ENCODE results near the gene PNMT. TPM values are rescaled to one million over a fixed set of nuclear protein-coding genes. Genes with fewer than 3 reads are reported as not detected.
A peak's percentile ranks its signal among the peaks of the same experiment; 100 is the strongest.

The PNMT gene
- total RNA-seq, 3 donors from 2014 or later (not counting 1 experiment from before 2014, with no cell fraction given), result 1.2 to 2.5 (median 2.2) TPM

DNA sequence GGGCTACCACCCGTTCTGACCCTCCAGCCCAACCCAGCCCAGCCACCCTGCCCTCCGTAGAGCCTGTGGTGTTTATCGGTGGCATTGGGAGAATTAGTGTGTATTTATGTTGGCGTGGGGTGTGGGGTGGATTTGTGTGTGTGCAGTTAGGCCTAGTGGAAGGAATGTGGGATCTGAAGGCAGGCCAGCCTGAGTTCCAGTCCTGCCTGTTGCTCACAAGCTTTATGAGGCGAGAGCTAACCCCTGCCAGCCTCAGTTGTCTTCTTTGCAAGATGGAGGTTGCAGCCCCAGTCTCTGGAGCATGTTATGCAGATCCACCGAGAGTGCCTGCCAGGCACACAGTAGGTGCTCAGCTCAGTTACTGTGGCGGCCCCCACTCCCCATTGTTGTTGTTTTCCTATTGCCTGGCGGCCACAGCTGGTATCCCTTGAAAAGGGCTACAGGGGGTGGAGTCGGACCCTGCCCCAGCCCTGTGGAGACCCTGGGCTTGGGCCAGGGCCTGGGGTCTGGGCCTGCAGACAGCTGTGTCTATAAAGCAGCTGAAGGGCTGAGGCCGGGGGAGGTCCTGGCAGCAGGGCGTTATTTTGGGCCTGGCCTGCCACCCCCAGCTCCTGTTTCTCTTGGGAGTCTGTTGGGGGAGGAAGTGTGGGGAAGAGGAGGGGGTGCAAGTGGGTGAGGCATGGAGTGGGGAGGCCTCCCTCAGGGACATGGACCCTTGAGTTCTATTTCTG is 36.7 kb downstream of the PNMT start:
- no peaks in the 10 kb centered on the region for H3K9me3 ChIP-seq (ENCODE audit: control insufficient read depth, insufficient read depth, low read length)
- no peak overlapping the region for H3K27ac ChIP-seq (ENCODE audit: low read length)
- peaks cover 6% of the 10 kb centered on the region for H3K27me3 ChIP-seq (ENCODE audit: control insufficient read depth, insufficient read depth, low read length)
- no peak for DNase-seq
- Mint-ChIP-seq H3K36me3 (no peaks in the 10 kb centered on the region), H3K4me3 (peak overlapping the region; percentile 31), H3K27ac (peak overlapping the region; percentile 45 to 75), H3K27me3 (ENCODE audit: low read depth in 2 of 2) (peaks cover 0 to 10% of the 10 kb centered on the region in 2 donors), H3K4me1 (peaks cover 53 to 79% of the 10 kb centered on the region in 2 donors), H3K9me3 (no peaks in the 10 kb centered on the region)
- peaks cover 61% of the 10 kb centered on the region for H3K4me1 ChIP-seq (ENCODE audit: control insufficient read depth, insufficient read depth, low read length)
- 92% methylated on average over 11 of the region's 11 CpGs for WGBS (ENCODE audit: insufficient coverage)
- ATAC-seq, result no peak
- TF ChIP-seq CTCF (IDR thresholded peaks at IDR 0.05), result no peak
- no peak overlapping the region for H3K4me3 ChIP-seq (ENCODE audit: low read length)
- intact Hi-C loops (cut with micrococcal nuclease), result no loop called here
- H3K36me3 ChIP-seq (ENCODE audit: control insufficient read depth, insufficient read depth, low read length), result no peaks in the 10 kb centered on the region

DNA sequence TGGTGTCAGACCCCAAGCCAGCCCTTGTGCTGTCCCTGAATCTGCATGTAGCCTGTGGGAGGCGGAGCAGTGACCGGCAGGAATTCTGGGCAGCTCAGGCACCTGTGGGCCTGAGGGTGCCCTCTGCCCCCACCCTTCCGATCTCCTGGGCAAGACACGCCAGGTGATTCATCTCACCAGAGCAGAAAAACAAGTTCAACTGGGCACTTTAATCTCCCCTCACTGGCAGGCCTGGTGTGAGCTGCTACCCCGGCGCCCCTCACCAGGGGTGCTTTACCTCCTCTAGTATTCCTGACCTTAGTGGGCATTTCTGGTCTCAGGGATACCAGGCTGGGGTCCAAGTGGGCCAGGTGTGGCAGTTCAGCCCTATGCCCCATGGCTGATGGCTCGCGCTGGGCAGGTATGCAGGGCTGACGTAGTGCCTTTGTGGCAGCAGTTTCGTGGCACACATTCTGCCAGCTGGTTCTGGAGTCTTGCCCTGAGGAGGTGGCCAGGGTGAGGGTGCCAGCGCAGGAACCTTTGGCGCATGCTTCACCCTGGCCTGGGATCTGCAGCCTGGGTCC is 37.6 kb downstream of the PNMT start:
- 97% methylated on average over 12 of the region's 12 CpGs for WGBS (ENCODE audit: insufficient coverage)
- Histone ChIP-seq H3K9me3 (ENCODE audit: control insufficient read depth, insufficient read depth, low read length) (no peaks in the 10 kb centered on the region), H3K27ac (ENCODE audit: low read length) (no peak overlapping the region), H3K4me1 (ENCODE audit: control insufficient read depth, insufficient read depth, low read length) (peaks cover 60% of the 10 kb centered on the region), H3K4me3 (ENCODE audit: low read length) (no peak overlapping the region), H3K27me3 (ENCODE audit: control insufficient read depth, insufficient read depth, low read length) (peaks cover 3% of the 10 kb centered on the region), H3K36me3 (ENCODE audit: control insufficient read depth, insufficient read depth, low read length) (no peaks in the 10 kb centered on the region)
- Mint-ChIP-seq H3K9me3 (no peaks in the 10 kb centered on the region), H3K27me3 (ENCODE audit: low read depth in 2 of 2) (peaks cover 0 to 5% of the 10 kb centered on the region in 2 donors), H3K4me3 (no peak overlapping the region), H3K27ac (peak overlapping the region; percentile 86 to 90), H3K36me3 (no peaks in the 10 kb centered on the region), H3K4me1 (peaks cover 58 to 82% of the 10 kb centered on the region in 2 donors)
- TF ChIP-seq CTCF (IDR thresholded peaks at IDR 0.05), result no peak
- ATAC-seq, result no peak
- DNase-seq, result no peak
- intact Hi-C loops (cut with micrococcal nuclease), result no loop called here

DNA sequence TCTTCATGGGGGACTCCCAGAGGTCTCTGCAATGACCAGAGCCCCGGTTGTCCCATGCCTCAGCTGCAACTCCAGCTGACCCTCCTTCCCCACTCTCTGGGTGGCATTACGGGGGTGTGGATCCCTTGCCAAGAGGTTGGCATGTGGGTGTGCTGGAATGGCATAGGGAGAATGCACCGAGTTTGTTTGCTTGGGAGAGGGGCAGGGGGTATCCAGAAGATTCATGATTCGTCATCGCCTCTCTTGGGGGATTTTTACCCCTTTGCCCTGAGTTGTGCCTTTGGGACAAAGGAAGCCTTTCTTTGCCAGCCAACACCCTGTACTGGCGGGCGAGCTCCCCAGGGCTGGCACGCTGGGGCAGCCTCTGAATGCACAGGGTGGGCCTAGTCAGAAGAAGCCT is 38.1 kb downstream of the PNMT start:
- H3K36me3 ChIP-seq (ENCODE audit: control insufficient read depth, insufficient read depth, low read length), result no peaks in the 10 kb centered on the region
- Mint-ChIP-seq H3K4me3 (no peak overlapping the region), H3K4me1 (peaks cover 59 to 82% of the 10 kb centered on the region in 2 donors), H3K9me3 (no peaks in the 10 kb centered on the region), H3K36me3 (no peaks in the 10 kb centered on the region), H3K27ac (peak overlapping the region; percentile 86 to 90), H3K27me3 (ENCODE audit: low read depth in 2 of 2) (peaks cover 0 to under 1% of the 10 kb centered on the region in 2 donors)
- H3K27me3 ChIP-seq (ENCODE audit: control insufficient read depth, insufficient read depth, low read length), result no peaks in the 10 kb centered on the region
- DNase-seq, result no peak
- intact Hi-C loops (cut with micrococcal nuclease), result no loop called here
- 94% methylated on average over 8 of the region's 8 CpGs for WGBS (ENCODE audit: insufficient coverage)
- TF ChIP-seq CTCF (IDR thresholded peaks at IDR 0.05), result no peak
- no peak overlapping the region for H3K4me3 ChIP-seq (ENCODE audit: low read length)
- peaks cover 60% of the 10 kb centered on the region for H3K4me1 ChIP-seq (ENCODE audit: control insufficient read depth, insufficient read depth, low read length)
- no peaks in the 10 kb centered on the region for H3K9me3 ChIP-seq (ENCODE audit: control insufficient read depth, insufficient read depth, low read length)
- peak overlapping the region; percentile 67 for H3K27ac ChIP-seq (ENCODE audit: low read length)
- no peak for ATAC-seq
